ENCODE measurements around the gene TXLNG. TPM values are rescaled to one million over a fixed set of nuclear protein-coding genes. Genes with fewer than 3 reads are reported as not detected.
A peak's percentile ranks its signal among the peaks of the same experiment; 100 is the strongest.

Gene TXLNG
- total RNA-seq, 2 experiments from 2014 or later: 17.2 to 17.5 TPM

DNA sequence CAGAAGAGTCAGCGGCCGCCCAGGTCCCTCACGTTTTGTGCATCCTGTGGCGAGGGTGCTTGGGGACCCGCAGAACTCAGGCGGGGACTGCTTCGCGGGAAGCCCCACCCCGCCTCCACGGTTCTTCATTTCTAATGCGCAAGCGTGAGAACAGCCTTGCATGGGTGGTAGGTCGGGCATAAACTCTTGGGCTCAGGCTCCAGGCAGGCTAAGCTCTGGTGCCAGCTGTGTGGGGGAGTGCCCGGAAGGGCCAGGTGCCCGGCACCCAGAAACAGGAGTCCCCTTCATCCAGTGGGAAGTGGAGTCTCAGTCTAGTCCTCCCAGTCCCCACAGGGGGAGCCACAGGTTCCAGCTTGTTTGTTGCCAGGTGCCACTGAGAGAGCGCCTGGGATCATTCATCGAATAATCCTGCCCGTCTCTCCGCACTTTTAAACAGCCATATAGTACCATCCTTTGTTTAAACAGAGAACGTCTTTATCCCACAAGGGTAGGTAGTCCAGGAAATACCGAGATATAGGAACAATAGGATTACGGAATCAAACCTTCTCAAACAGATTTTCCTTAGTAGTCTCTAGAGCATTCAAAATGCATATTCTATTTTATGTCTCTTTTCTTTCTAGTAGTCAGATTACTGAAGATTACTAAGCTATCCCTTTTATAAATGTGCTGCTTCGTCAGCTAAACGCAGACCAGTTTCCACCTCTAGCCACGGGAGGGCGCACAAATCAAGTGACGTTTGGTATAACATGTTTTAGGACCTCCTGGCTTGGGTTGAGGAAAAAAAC is 96.6 kb downstream of the TXLNG start:
- no peaks in the 10 kb centered on the region for H3K36me3 Mint-ChIP-seq (ENCODE audit: low read depth)
- CTCF ChIA-PET: interaction anchor here (0.6 to 2.8 kb wide), 11 partner anchors 9 to 163 kb away, joined by 3 to 30 read pairs (median 4); partner anchors contain the start of gene RBBP7
- Histone ChIP-seq H3K4me3 (ENCODE audit: low read length) (peak overlapping the region; percentile 63), H3K27me3 (ENCODE audit: control insufficient read depth in 1 of 2, insufficient read depth in 2 of 2, low read length in 2 of 2) (peaks cover 0 to 4% of the 10 kb centered on the region in 2 experiments), H3K4me1 (ENCODE audit: insufficient read depth, low read length) (peaks cover 12% of the 10 kb centered on the region), H3K27ac (ENCODE audit: low read depth in 1 of 2, low read length in 2 of 2) (peak overlapping the region in 1 of 2 donors; percentile 50), H3K9me3 (ENCODE audit: control insufficient read depth in 1 of 2, insufficient read depth in 1 of 2, low read length in 2 of 2) (no peaks in the 10 kb centered on the region), H3K36me3 (ENCODE audit: insufficient read depth, low read length) (no peaks in the 10 kb centered on the region)
- POLR2A ChIA-PET: interaction anchor here (1.4 to 4.2 kb wide), 5 partner anchors 9 to 1028 kb away, joined by 4 to 23 read pairs (median 7); partner anchors contain the start of genes AP1S2, RBBP7 and REPS2
- TF ChIP-seq, protein P1, sequence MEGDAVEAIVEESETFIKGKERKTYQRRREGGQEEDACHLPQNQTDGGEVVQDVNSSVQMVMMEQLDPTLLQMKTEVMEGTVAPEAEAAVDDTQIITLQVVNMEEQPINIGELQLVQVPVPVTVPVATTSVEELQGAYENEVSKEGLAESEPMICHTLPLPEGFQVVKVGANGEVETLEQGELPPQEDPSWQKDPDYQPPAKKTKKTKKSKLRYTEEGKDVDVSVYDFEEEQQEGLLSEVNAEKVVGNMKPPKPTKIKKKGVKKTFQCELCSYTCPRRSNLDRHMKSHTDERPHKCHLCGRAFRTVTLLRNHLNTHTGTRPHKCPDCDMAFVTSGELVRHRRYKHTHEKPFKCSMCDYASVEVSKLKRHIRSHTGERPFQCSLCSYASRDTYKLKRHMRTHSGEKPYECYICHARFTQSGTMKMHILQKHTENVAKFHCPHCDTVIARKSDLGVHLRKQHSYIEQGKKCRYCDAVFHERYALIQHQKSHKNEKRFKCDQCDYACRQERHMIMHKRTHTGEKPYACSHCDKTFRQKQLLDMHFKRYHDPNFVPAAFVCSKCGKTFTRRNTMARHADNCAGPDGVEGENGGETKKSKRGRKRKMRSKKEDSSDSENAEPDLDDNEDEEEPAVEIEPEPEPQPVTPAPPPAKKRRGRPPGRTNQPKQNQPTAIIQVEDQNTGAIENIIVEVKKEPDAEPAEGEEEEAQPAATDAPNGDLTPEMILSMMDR (IDR thresholded peaks at IDR 0.05): peak; percentile 70
- peak overlapping the region; percentile 81 for H3K27ac Mint-ChIP-seq
- H3K4me1 Mint-ChIP-seq (ENCODE audit: low read depth): peaks cover 4% of the 10 kb centered on the region
- no peaks in the 10 kb centered on the region for H3K9me3 Mint-ChIP-seq
- DNase-seq (peak; percentile 38 to 79 (median 62)), ATAC-seq (ENCODE audit: poor library complexity) (peak; percentile 84)
- intact Hi-C loops (cut with DNase I, micrococcal nuclease): loop anchor here (1.0 to 5.0 kb wide), 2 partner anchors 64 to 163 kb away; partner anchors contain the start of gene REPS2 (in 1 of the 2)
- no peaks in the 10 kb centered on the region for H3K27me3 Mint-ChIP-seq
- H3K4me3 Mint-ChIP-seq: peak overlapping the region; percentile 87

DNA sequence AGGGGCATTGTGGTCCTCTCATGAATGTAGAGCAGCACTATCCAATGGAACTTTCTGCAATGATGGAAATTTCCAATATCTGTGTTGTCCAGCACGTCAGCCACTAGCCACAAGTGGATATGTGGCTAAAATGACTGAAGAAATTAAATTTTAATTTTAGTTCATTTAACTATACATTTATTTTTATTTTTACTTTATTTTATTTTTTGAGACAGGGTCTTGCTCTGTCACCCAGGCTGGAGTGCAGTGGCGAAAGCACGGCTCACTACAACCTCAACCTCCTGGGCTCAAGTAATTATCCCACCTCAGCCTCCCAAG is 97.2 kb downstream of the TXLNG start:
- CTCF ChIA-PET: interaction anchor here (0.6 to 2.8 kb wide), 10 partner anchors 9 to 163 kb away, joined by 3 to 30 read pairs (median 6); partner anchors contain the start of gene RBBP7
- Histone ChIP-seq H3K36me3 (ENCODE audit: insufficient read depth, low read length) (no peaks in the 10 kb centered on the region), H3K27me3 (ENCODE audit: control insufficient read depth in 1 of 2, insufficient read depth in 2 of 2, low read length in 2 of 2) (peaks cover 0 to 4% of the 10 kb centered on the region in 2 experiments), H3K4me3 (ENCODE audit: low read length) (no peak overlapping the region), H3K9me3 (ENCODE audit: control insufficient read depth in 1 of 2, insufficient read depth in 1 of 2, low read length in 2 of 2) (no peaks in the 10 kb centered on the region), H3K4me1 (ENCODE audit: insufficient read depth, low read length) (peaks cover 12% of the 10 kb centered on the region), H3K27ac (ENCODE audit: low read depth in 1 of 2, low read length in 2 of 2) (no peak overlapping the region)
- Mint-ChIP-seq H3K4me1 (ENCODE audit: low read depth) (peaks cover 4% of the 10 kb centered on the region), H3K27ac (peak overlapping the region; percentile 81), H3K9me3 (no peaks in the 10 kb centered on the region), H3K27me3 (no peaks in the 10 kb centered on the region), H3K4me3 (no peak overlapping the region), H3K36me3 (ENCODE audit: low read depth) (no peaks in the 10 kb centered on the region)
- DNase-seq: no peak
- TF ChIP-seq, protein P1 (IDR thresholded peaks at IDR 0.05): peak; percentile 17
- POLR2A ChIA-PET: interaction anchor here (1.4 to 4.2 kb wide), 5 partner anchors 10 to 1029 kb away, joined by 4 to 23 read pairs (median 7); partner anchors contain the start of genes AP1S2, RBBP7 and REPS2
- intact Hi-C loops (cut with DNase I, micrococcal nuclease): loop anchor here (1.0 to 5.0 kb wide), 2 partner anchors 64 to 163 kb away; partner anchors contain the start of gene REPS2 (in 1 of the 2)
- no peak for ATAC-seq (ENCODE audit: poor library complexity)

DNA sequence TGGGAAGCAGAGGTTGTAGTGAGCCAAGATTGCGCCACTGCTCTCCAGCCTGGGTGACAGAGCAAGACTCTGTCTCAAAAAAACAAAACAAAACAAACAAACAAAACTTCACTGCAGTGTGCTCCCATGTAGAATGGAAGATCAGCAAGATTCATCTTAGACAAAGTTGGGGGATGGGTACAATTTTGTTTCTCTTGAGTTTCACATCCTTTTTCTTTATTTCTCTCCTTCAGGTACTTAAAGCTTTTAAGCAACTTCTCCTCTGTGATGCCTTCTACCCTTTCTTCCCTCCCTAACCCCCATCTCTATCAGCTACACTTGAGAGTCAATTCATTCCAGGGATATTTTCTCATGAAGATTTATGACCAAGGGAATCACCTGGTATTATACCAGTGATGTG is 99.4 kb downstream of the TXLNG start:
- ATAC-seq (ENCODE audit: poor library complexity): no peak
- DNase-seq: no peak
- H3K36me3 Mint-ChIP-seq (ENCODE audit: low read depth): no peaks in the 10 kb centered on the region
- no peak overlapping the region for H3K27ac ChIP-seq (ENCODE audit: low read depth in 1 of 2, low read length in 2 of 2)
- H3K4me1 Mint-ChIP-seq (ENCODE audit: low read depth): peaks cover 12% of the 10 kb centered on the region
- intact Hi-C loops (cut with DNase I, micrococcal nuclease): loop anchor here in 1 of 2 experiments (5.0 kb wide), 1 partner anchor 852 kb away; the partner anchor contains the start of gene SCML1
- H3K4me1 ChIP-seq (ENCODE audit: insufficient read depth, low read length): peaks cover 22% of the 10 kb centered on the region
- H3K27ac Mint-ChIP-seq: no peak overlapping the region
- H3K4me3 ChIP-seq (ENCODE audit: low read length): no peak overlapping the region
- H3K36me3 ChIP-seq (ENCODE audit: insufficient read depth, low read length): no peaks in the 10 kb centered on the region
- no peaks in the 10 kb centered on the region for H3K27me3 Mint-ChIP-seq
- H3K27me3 ChIP-seq (ENCODE audit: control insufficient read depth in 1 of 2, insufficient read depth in 2 of 2, low read length in 2 of 2): peaks cover 0 to 4% of the 10 kb centered on the region in 2 experiments
- H3K9me3 Mint-ChIP-seq: no peaks in the 10 kb centered on the region
- no peaks in the 10 kb centered on the region for H3K9me3 ChIP-seq (ENCODE audit: control insufficient read depth in 1 of 2, insufficient read depth in 1 of 2, low read length in 2 of 2)
- H3K4me3 Mint-ChIP-seq: no peak overlapping the region
- TF ChIP-seq, protein P1 (IDR thresholded peaks at IDR 0.05): no peak
- CTCF ChIA-PET: no interaction called here
- POLR2A ChIA-PET: no interaction called here
